HepG2 (cell line): ENCODE data around the gene MITF.

Source experiments
- BHLHE40 ChIP-seq: IDR thresholded peaks from 2 replicates; pipeline ENCODE4 v1.6.1; 2011; ENCODE audit warnings: low read length, improper control_type of control experiment
- BRCA1 ChIP-seq: sonication (generic); formaldehyde crosslinking; IDR thresholded peaks from 2 replicates; pipeline ENCODE4 v1.4.0; 2020; ENCODE audit warnings: missing genetic modification reagents
- CENPT ChIP-seq: sonication (generic); formaldehyde crosslinking; IDR thresholded peaks from 2 replicates; pipeline ENCODE4 v1.8.0; 2022; ENCODE audit warnings: low read depth, mild to moderate bottlenecking, moderate library complexity, missing genetic modification reagents
- CTCF ChIP-seq: sonication (generic); formaldehyde crosslinking; IDR thresholded peaks from 2 replicates; pipeline ENCODE4 v1.5.0; 2020; ENCODE audit warnings: mild to moderate bottlenecking, missing genetic modification reagents, moderate library complexity
- DR1 ChIP-seq: sonication (generic); formaldehyde crosslinking; IDR thresholded peaks from 2 replicates; pipeline ENCODE4 v1.8.0; 2021; ENCODE audit warnings: mild to moderate bottlenecking, missing genetic modification reagents, inconsistent platforms
- EP300 ChIP-seq, 3 experiments: sonication (generic) in 1 of 3; formaldehyde crosslinking in 1 of 3; IDR thresholded peaks; 2 replicates each; pipeline versions ENCODE4 v1.5.1 to v1.6.1; 2011 to 2020; ENCODE audit warnings: low read depth in 2 of 3, low read length in 2 of 3, borderline replicate concordance in 1 of 3, improper control_type of control experiment in 1 of 3, mild to moderate bottlenecking in 1 of 3, missing genetic modification reagents in 1 of 3, moderate library complexity in 1 of 3
- MXI1 ChIP-seq: IDR thresholded peaks from 3 replicates; pipeline ENCODE4 v1.6.1; 2012; ENCODE audit warnings: low read depth, low read length, inconsistent platforms, borderline replicate concordance
- POLR2A ChIP-seq, 2 experiments: IDR thresholded peaks; 2 replicates each; pipeline ENCODE4 v1.6.1; 2011; ENCODE audit warnings: low read depth in 2 of 2, low read length in 2 of 2, mild to moderate bottlenecking in 1 of 2, moderate library complexity in 1 of 2; ENCODE audit not compliant: insufficient read depth in 1 of 2
- POLR2AphosphoS5 ChIP-seq: IDR thresholded peaks from 2 replicates; pipeline ENCODE4 v1.6.1; 2012; ENCODE audit warnings: low read depth, low read length
- ZBTB40 ChIP-seq, 2 experiments: fragments of 450-650 bp in 1 of 2; sonication (generic) in 1 of 2; formaldehyde crosslinking in 1 of 2; IDR thresholded peaks; 2 replicates each; pipeline versions ENCODE4 v1.6.1 to v1.8.0; 2016 to 2022; ENCODE audit warnings: antibody characterized with exemption in 1 of 2, mild to moderate bottlenecking in 1 of 2, missing genetic modification reagents in 1 of 2
- ZNF234 ChIP-seq: sonication (generic); formaldehyde crosslinking; conservative IDR thresholded peaks from 2 replicates; pipeline ENCODE4 v1.5.1; 2020; ENCODE audit warnings: mild to moderate bottlenecking, missing genetic modification reagents
- TF ChIP-seq, protein P1 (sequence below): sonication (generic); formaldehyde crosslinking; IDR thresholded peaks from 2 replicates; pipeline ENCODE4 v1.8.1; 2023; ENCODE audit warnings: mild to moderate bottlenecking, inconsistent platforms, moderate library complexity, missing genetic modification reagents, borderline replicate concordance
- TF ChIP-seq, protein P2 (sequence below): IDR thresholded peaks from 2 replicates; pipeline ENCODE4 v1.6.1; 2016; ENCODE audit warnings: low read depth, missing genetic modification reagents, missing compliant biosample characterization
- TF ChIP-seq, protein P3 (sequence below): sonication (generic); formaldehyde crosslinking; IDR thresholded peaks from 2 replicates; pipeline ENCODE4 v1.8.0; 2022; ENCODE audit warnings: mild to moderate bottlenecking, missing genetic modification reagents

DNA sequence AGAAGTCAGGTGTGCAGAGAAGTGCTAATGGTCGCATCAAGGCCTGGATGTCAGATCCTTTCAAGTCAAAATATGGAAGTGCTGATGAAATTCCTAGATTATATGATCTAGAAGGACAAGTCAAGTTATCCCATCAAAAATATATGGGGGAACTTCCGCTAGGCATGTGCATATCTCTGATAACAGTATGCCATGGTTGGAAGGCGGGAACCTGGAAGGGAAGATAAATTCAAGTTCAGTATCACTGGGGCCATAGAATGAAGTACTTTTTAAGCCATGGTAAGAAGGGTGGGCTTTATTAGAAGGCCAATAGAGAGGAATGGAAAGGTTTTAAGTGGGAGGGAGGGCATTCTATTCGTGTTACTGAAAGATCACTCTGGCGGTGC lies 38.3 kb downstream of the MITF start:
- TF ChIP-seq BHLHE40 (no peak), EP300 (IDR thresholded peaks at IDR 0.05; ENCODE audit: low read depth in 2 of 2, low read length in 2 of 2) (no peak), EP300 (CRISPR knock-in tag; IDR thresholded peaks at IDR 0.05; ENCODE audit: borderline replicate concordance) (no peak), ZBTB40 (IDR thresholded peaks at IDR 0.05) (no peak), ZBTB40 (CRISPR knock-in tag; IDR thresholded peaks at IDR 0.05) (no peak), MXI1 (no peak), CTCF (CRISPR knock-in tag) (no peak), BRCA1 (CRISPR knock-in tag) (no peak), ZNF234 (no peak), DR1 (no peak), POLR2A (IDR thresholded peaks at IDR 0.05; ENCODE audit: insufficient read depth in 1 of 2, low read depth in 2 of 2, low read length in 2 of 2) (no peak), POLR2AphosphoS5 (no peak), CENPT (CRISPR knock-in tag) (no peak)
- TF ChIP-seq, protein P1, sequence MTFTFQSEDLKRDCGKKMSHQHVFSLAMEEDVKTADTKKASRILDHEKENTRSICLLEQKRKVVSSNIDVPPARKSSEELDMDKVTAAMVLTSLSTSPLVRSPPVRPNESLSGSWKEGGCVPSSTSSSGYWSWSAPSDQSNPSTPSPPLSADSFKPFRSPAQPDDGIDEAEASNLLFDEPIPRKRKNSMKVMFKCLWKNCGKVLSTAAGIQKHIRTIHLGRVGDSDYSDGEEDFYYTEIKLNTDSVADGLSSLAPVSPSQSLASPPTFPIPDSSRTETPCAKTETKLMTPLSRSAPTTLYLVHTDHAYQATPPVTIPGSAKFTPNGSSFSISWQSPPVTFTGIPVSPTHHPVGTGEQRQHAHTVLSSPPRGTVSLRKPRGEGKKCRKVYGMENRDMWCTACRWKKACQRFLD (CRISPR knock-in tag), result no peak
- TF ChIP-seq, protein P2, sequence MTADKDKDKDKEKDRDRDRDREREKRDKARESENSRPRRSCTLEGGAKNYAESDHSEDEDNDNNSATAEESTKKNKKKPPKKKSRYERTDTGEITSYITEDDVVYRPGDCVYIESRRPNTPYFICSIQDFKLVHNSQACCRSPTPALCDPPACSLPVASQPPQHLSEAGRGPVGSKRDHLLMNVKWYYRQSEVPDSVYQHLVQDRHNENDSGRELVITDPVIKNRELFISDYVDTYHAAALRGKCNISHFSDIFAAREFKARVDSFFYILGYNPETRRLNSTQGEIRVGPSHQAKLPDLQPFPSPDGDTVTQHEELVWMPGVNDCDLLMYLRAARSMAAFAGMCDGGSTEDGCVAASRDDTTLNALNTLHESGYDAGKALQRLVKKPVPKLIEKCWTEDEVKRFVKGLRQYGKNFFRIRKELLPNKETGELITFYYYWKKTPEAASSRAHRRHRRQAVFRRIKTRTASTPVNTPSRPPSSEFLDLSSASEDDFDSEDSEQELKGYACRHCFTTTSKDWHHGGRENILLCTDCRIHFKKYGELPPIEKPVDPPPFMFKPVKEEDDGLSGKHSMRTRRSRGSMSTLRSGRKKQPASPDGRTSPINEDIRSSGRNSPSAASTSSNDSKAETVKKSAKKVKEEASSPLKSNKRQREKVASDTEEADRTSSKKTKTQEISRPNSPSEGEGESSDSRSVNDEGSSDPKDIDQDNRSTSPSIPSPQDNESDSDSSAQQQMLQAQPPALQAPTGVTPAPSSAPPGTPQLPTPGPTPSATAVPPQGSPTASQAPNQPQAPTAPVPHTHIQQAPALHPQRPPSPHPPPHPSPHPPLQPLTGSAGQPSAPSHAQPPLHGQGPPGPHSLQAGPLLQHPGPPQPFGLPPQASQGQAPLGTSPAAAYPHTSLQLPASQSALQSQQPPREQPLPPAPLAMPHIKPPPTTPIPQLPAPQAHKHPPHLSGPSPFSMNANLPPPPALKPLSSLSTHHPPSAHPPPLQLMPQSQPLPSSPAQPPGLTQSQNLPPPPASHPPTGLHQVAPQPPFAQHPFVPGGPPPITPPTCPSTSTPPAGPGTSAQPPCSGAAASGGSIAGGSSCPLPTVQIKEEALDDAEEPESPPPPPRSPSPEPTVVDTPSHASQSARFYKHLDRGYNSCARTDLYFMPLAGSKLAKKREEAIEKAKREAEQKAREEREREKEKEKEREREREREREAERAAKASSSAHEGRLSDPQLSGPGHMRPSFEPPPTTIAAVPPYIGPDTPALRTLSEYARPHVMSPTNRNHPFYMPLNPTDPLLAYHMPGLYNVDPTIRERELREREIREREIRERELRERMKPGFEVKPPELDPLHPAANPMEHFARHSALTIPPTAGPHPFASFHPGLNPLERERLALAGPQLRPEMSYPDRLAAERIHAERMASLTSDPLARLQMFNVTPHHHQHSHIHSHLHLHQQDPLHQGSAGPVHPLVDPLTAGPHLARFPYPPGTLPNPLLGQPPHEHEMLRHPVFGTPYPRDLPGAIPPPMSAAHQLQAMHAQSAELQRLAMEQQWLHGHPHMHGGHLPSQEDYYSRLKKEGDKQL, result no peak
- TF ChIP-seq, protein P3, sequence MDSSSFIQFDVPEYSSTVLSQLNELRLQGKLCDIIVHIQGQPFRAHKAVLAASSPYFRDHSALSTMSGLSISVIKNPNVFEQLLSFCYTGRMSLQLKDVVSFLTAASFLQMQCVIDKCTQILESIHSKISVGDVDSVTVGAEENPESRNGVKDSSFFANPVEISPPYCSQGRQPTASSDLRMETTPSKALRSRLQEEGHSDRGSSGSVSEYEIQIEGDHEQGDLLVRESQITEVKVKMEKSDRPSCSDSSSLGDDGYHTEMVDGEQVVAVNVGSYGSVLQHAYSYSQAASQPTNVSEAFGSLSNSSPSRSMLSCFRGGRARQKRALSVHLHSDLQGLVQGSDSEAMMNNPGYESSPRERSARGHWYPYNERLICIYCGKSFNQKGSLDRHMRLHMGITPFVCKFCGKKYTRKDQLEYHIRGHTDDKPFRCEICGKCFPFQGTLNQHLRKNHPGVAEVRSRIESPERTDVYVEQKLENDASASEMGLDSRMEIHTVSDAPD (CRISPR knock-in tag), result no peak
